Ramos (cell line): ENCODE results near the gene SCGB1A1.

Experiments used
- in situ Hi-C: fragments of 300-500 bp; cut with MboI; formaldehyde crosslinking; loops from one replicate; pipeline ENCODE4 v1.14.3; 2022; ENCODE audit warnings: low sequenced_read_pairs; ENCODE audit not compliant: unreplicated experiment

Gene SCGB1A1

GRCh38 chr11:62416596-62416995, 2.2 kb upstream of the SCGB1A1 start:
- in situ Hi-C loops = loop anchor here (25.0 kb wide), 1 partner anchor 471 kb away; the partner anchor contains the start of gene SLC3A2

DNA sequence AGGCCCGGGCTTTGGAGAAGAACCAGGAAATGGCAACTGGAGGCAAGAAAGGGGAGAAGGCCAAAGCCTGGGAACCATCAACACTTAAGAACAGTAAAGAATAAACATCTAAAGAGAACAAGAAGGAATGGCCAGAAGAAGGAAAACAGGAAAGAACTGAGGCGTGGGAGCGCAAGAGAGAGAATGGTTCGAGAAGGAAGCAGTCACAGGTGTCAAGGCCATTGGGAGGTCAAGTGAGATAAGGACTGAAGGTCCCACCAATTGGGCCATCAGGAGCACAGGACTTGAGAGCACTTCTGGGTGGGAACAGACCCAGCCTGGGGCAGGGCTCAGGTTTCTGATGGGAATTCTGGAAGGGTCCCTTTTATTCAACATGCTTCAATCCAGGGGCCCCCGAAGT, 697 bp upstream of the SCGB1A1 start:
- in situ Hi-C loops = loop anchor here (25.0 kb wide), 1 partner anchor 469 kb away; the partner anchor contains the start of gene SLC3A2

DNA sequence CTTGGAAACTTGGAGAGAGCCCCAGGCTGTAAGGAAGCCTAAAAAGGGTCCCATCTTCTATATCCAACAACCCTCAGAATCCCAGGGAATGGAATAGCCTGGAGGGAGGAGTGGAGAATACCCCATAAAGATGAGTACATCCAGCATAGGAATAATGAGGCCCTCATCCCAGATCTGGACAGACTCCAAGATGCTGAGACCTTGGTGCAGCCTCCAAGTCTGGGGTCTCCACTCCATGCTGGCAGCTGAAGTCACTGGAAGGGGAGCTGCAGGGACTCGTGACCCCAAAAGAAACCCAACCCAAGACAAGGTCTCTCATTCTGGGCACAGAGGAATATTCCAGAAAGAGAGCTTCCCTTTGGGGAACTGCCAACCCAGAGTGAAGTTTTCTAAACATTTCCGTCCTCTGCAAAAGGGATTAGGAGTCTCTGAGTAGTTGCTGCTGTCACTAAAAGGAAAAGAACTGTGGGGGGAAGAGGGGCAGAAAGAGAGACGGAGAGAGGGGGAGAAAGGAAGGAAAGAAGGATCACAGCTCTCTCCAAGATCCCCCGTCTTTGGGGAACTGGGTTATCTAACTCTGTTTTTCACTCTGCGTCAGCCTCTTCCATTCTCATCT, 589 bp downstream of the SCGB1A1 start:
- in situ Hi-C loops = loop anchor here (25.0 kb wide), 1 partner anchor 468 kb away; the partner anchor contains the start of gene SLC3A2

GRCh38 chr11:62419943-62420342, 1.1 kb downstream of the SCGB1A1 start:
- in situ Hi-C loops = loop anchor here (5.0 to 25.0 kb wide), 3 partner anchors 137 to 467 kb away; partner anchors contain the start of gene SLC3A2

DNA sequence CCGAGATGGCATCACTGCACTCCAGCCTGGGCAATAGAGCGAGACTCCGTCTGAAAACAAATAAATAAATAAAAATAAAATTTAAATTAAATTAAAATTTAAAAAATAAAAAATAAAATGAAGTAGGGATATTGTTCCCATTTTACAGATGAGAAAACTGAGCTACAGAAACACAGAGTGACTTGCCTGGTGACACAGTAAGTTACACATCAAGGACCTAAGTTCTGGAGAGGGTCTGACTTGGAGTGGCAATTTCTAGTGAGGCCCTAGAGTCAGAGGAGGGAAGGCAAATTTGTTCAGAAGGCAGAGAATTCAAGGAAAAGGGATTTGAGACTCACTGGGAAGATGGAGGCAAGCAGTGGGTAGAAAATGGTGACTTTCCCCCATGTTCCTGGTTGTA, 2.0 kb downstream of the SCGB1A1 start:
- in situ Hi-C loops = loop anchor here (5.0 to 25.0 kb wide), 3 partner anchors 136 to 466 kb away; partner anchors contain the start of gene SLC3A2

DNA sequence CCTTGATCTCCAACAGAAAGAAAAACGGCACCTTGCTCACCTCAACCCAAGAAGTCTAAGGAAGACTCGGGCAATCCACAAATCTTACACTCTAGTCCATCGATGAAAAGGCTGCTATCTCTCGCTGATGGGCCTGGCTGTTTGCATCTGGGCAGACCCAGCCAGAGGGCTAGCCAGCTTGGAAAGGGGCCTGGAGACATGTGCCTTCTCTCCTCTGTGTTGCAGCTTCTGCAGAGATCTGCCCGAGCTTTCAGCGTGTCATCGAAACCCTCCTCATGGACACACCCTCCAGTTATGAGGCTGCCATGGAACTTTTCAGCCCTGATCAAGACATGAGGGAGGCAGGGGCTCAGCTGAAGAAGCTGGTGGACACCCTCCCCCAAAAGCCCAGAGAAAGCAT, 3.2 kb downstream of the SCGB1A1 start:
- in situ Hi-C loops = loop anchor here (5.0 to 25.0 kb wide), 3 partner anchors 135 to 465 kb away; partner anchors contain the start of gene SLC3A2

DNA sequence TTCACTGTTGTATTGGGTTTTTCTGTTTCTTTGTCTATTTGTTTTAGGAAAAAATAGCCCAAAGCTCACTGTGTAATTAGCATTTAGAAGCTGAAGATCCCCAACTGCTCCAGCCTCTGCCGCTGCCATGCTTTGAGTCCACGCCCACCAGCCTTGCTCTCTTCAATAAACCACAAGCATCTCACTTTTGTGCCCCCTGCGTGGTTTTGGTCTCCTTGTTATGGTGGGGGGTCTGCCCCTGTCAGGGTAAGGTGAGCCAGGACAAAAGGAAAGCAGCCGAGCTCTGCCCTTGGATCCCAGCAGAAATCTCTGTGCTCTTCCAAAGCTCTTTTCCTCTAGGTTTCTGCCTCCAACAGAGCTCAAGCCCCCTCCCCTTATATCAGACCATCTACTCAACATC, 4.2 kb downstream of the SCGB1A1 start:
- in situ Hi-C loops = loop anchor here (5.0 to 25.0 kb wide), 3 partner anchors 134 to 464 kb away; partner anchors contain the start of gene SLC3A2

GRCh38 chr11:62427630-62428233, 8.9 kb downstream of the SCGB1A1 start:
- in situ Hi-C loops = loop anchor here (10.0 kb wide), 1 partner anchor 267 kb away; no protein-coding TSS in a partner anchor

GRCh38 chr11:62428871-62429560, 10.2 kb downstream of the SCGB1A1 start:
- in situ Hi-C loops = loop anchor here (10.0 kb wide), 1 partner anchor 266 kb away; no protein-coding TSS in a partner anchor

GRCh38 chr11:62430425-62430824, 11.6 kb downstream of the SCGB1A1 start:
- in situ Hi-C loops = no loop called here

DNA sequence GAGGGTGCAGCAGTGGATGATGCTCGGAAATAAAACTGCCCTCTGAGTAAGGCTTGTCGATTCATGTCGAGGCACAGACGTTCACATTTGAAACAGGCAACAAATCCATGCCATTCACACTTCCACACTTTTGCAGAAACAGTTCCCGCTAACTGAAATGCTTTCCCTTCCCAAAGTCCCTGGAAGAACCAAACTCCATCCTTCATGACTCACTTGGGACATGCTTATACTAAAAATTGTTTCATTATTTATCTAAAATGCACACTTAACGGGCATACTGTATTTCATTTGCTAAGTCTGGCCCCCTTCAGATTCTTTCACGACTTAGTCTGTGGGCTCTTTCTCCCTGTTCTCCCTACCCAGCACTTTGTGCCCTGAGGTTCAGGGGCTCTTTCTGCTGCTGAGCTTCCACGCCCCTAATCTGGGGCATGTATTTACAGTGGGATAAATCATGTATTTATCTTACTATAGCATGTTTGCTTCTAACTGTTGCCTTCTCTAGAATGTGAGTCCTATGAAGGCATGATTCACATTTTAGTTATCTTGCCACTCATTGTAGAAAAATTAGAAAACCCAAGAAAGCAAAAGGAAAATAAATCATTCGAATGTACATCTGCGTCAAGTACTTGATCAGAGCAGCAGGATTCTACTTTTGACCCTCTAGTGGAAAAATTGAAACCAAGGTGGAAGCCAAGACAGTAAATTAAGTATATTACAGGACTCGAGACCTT, 12.5 kb downstream of the SCGB1A1 start:
- in situ Hi-C loops = no loop called here

- in situ Hi-C loops = no loop called here
Measured at GRCh38 chr11:62432695-62433094, 13.9 kb downstream of the SCGB1A1 start.

- in situ Hi-C loops = no loop called here
Measured at GRCh38 chr11:62433141-62433903, 14.5 kb downstream of the SCGB1A1 start.

- in situ Hi-C loops = no loop called here
Measured at GRCh38 chr11:62433904-62434276, 15.1 kb downstream of the SCGB1A1 start.

- in situ Hi-C loops = no loop called here
Measured at GRCh38 chr11:62435846-62436660, 17.2 kb downstream of the SCGB1A1 start.

- in situ Hi-C loops = no loop called here
Measured at GRCh38 chr11:62437616-62438015, 18.8 kb downstream of the SCGB1A1 start.

DNA sequence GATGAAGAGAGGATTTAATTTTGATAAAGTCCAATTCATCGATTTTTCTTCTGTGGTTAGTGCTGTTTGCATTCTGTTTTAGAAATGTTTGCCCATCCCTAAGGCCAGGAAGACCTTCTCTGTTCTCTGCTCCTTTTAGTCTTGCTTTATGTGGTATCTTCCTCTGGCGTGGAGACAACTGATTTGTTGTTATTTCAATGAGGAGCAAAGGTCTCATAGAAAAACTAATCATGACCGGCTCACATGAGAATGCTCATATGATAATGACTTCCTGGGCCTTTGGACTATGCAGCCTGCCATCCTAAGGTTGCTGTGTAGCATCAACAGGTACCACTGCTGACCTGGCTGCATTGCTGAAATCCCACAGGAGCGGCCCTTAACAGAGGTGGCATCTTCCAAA, 19.8 kb downstream of the SCGB1A1 start:
- in situ Hi-C loops = no loop called here

DNA sequence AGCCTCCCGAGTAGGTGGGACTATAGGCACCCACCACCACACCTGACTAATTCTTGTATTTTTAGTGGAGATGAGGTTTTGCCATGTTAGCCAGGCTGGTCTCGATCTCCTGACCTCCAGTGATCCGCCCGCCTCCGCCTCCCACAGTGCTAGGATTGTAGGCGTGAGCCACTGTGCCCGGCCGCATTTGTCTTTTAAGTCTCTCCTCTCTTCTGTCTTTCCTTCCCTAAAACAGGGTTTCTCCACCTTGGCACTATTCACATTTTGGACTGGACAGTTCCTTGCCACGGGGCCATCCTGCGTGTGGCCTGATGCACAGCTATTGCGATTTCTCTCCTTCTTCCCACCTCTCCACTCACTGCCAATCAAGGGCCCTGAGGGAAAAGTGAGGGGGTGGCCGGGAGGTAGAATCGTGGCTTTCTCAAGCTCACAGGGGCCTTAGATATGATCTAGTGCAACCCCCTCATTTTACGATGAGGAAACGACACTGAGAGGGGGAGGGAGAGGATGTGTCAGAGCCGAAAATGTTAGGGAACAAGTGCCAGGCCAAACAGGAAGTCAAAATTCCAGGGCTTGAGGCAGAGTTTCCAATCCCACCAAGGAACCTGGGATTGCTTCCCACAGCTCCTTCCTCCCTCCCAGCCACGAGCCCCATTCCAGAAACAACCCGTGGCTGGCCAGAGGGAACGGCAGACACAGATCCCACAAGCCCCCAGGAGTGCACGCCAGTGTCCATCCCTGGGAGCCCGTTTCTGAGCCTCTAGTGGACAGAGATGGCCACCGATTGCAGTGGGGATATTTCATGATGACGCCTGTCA, 21.2 kb downstream of the SCGB1A1 start:
- in situ Hi-C loops = no loop called here
